GM18951 (cell line): ENCODE data around the gene WWOX.

Source experiments
- POLR2A ChIP-seq: IDR thresholded peaks from 4 replicates; pipeline ENCODE4 v1.6.1; 2011; ENCODE audit warnings: mild to moderate bottlenecking; ENCODE audit not compliant: insufficient read length, insufficient read depth; ENCODE audit errors: extremely low read depth
- in situ Hi-C: fragments of 300-500 bp; cut with MboI; formaldehyde crosslinking; loops from one replicate; pipeline ENCODE4 v1.12.0; 2022; ENCODE audit warnings: low sequenced_read_pairs, mixed read lengths, inconsistent platforms; ENCODE audit not compliant: unreplicated experiment

Gene WWOX

DNA sequence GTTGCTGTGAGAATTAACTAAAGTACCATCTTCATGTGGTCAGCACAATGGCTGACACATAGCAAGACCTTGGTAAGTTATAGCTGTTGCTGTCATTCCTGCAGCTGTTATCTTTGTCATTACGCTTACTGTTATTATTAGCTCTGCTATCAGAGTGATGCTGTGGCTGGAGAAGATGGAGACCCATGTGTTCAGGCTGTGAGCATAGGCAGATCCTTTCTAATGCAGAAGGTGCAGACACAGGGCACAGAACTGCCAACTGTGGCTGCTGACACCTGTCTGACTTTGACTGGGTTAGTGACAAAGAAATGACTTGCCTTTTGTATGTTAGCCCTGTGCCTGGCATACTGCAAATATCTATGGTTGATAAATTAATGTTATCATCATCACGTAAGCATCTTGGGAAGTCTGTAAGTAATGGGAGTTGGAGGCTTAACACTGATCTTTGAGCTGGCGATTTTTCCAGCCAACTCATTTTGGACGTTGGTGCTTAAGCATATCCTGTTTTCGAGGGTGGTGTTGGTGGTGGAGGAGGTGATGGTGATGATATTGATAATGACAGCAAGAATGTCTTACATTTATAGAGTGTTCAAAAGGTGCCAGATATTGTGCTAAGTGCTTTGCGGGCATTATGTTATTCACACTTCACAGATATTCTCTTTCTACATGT, 695.3 kb downstream of the WWOX start:
- in situ Hi-C loops = no loop called here
- no peak for TF ChIP-seq POLR2A

DNA sequence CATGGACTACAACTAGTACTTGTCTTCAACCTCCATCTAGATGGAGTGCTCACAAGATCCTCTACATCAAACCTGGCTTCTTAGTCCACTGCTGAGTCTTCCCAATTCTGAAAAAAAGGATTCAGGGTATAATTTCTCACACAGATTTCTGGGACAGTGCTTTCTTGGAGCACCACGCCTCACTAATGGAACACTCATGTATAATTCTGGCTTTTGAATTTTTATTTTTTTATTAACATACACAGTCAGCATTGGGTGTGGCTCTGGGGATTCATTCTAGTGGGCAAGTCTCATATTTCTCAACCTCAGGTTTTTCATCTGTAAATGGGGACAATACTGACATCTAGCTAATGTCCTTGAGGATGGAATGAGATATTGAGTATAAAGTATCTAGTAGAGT, 696.0 kb downstream of the WWOX start:
- no peak for TF ChIP-seq POLR2A
- in situ Hi-C loops = no loop called here

DNA sequence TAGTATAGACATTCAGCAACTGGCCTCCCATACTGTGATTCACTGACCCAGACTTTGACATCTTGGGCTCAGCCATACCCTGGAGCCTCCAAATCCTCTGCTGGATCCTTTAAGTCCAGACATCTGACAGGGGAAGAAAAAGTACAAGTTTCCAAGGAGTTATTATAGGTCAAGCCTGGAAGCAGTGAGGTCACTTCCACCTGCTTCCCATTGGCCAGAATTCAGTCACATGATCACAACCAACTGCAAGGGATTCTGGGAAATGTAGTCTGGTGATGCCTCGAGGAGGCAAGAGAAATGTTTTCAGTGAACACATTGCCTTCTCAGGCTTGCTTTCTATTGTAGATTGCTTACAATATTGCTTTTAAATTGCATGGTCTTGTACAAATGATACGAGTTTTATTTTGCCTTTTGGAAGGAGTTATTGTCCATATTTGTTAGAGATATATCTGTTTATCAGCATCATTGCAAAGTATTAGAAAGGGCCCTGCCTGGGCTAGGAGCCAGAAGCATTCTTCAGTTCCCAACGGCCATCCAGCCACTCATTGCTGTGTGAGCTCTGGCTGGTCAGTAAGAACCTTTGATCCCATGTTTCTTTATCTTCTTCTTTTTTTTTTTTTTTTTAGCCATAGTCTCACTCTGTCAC, 696.9 kb downstream of the WWOX start:
- TF ChIP-seq POLR2A = no peak
- in situ Hi-C loops = no loop called here

DNA sequence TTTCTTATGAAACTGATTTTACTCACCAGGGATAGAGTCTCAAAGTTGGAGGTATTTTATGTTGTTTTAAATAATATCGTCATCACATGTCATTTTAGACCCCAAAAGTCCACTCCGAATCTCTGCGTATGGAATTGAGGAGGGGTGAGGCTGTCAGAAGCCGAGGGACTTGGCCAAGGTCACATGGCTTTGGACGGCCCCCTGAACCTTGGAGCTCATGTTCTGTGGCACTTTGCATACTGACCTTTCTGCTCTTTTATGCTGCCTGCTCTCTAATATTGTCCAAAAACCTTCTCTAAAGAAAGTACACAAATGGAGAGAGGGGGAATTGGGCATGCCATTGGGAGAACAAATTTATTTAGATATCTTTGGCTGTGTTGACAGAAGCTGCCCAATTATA, 700.0 kb downstream of the WWOX start:
- TF ChIP-seq POLR2A = no peak
- in situ Hi-C loops = no loop called here

DNA sequence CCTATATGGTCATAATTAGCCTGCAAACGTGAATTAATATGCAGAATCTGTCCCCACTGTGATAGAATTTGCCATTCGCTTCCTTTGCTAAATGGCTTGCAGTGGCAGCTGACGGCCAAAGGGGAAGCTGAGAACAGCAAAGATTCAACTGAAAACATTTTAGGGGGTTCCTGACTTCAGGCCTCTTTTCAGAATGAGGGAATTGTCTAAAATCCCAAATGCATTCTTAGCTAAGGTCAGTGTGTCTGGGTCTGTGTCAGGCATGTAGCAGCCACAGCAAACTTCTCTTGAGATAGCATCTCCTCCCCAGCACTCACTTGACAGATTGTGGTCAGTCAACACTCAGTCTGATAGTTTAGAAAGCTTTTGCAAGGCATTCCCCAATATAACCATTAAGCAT, 701.1 kb downstream of the WWOX start:
- TF ChIP-seq POLR2A = no peak
- in situ Hi-C loops = no loop called here

DNA sequence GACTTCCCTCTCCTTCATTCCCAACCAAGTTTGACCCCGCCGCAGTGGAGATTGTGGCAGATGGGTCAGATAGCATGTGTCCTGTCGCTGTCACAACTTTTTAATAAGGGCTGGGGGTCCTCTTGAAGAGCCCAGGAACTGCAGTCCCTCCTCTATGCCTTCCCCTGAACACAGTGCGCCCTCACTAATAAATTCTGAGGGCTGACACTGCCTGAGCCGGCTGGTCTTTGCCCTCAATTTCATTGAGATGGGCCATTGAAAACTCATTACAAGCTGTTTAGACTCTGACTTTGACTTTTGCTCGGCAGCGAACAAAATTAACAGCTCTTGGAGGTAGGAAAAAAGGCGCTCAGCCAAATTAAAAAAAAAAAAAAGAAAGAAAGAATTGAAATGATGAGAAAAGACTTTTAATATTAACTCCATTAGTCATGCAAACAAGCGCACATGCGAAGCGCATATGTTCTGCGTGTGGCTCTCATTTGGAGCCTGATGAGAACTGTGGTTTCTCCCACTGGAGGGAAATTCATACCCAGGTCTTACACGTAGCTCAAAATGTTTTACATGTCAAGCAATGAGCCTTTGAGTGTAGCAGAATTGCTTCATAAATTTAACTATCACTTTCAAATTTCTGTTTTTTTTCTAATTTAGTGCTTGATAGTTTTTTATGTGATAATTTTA, 704.7 kb downstream of the WWOX start:
- no peak for TF ChIP-seq POLR2A
- in situ Hi-C loops = no loop called here

DNA sequence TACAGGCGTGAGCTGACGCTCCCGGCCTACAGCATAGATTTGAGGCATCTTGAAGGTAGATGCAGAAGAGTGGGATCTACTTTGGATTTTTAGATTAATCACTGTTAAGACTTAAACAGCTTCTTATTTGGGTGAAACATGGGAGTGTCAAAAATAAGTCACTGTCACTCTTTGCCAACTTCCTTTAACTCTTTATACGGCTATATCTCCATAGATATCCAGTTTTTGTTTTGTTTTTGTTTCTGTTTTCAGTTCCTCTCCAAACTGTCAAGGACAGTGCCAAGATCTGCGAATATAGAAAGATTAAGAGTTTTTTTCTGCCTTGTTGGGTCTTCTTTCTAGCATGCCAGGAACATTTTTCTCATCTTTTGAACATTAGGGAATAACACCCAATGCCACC, 706.1 kb downstream of the WWOX start:
- in situ Hi-C loops = no loop called here
- no peak for TF ChIP-seq POLR2A

DNA sequence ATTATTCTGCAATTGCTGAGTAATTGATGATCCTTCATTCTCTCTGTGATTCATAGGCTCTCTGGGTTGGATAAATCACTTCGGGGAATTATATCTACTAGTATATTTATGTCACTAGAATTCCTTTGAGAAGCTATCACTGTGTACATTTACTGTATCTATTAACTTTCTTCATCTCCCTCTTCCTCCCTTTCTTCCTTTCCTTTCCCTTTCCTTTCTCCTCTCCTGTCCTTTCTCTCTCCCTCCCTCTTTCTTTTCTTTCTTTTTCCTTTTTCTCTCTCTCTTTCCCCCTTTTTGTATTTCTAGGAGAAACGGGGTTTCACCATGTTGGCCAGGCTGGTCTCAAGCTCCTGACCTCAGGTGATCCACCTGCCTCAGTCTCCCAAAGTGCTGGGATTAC, 711.8 kb downstream of the WWOX start:
- in situ Hi-C loops = no loop called here
- TF ChIP-seq POLR2A = no peak

DNA sequence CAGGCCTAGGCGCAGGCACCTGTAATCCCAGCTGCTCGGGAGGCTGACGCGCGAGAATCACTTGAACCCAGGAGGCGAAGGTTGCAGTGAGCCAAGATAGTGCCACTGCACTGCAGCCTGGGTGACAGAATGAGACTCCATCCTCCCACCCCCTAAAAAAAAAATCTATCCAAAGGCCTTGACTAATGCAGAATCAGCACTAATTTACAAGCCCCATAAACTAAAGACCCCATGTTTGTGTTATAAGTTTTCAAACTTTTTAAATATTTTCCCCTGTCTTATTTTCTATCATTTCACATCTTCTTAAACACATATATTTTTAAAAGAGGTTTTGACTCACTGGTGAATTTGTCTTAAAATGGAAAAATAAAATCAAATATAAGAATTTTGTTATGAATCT, 713.1 kb downstream of the WWOX start:
- in situ Hi-C loops = no loop called here
- TF ChIP-seq POLR2A = no peak

DNA sequence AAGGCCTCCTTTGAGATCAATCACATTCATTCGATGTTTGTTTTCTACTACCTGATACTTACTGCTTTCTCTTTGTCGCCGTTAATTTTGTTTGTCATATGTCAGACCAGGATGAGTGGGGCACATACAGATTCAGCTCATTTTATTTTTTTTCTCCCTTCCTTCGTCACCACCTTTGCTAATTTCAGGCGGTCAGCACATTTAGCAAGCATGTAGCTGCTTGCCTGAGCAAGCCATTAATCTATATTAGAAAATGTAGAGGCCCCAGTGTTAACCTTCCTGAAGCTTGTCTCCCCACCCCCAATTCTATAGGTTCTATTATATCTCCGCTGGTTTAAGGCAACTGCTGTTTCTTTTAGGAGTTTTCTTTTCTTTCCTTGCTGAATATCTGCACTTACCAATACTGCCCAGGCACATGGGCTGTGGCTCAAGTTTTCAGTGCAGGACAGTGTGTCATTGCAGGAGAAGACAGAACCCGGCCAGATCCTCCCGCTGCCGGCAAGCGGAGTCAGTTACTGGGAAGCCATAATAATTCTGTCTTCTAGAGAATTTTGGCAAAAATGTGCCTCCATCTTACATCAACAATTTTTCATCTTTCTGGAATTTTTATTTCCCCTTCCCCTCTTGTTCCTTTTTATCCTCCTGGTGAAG, 714.3 kb downstream of the WWOX start:
- TF ChIP-seq POLR2A = no peak
- in situ Hi-C loops = no loop called here

DNA sequence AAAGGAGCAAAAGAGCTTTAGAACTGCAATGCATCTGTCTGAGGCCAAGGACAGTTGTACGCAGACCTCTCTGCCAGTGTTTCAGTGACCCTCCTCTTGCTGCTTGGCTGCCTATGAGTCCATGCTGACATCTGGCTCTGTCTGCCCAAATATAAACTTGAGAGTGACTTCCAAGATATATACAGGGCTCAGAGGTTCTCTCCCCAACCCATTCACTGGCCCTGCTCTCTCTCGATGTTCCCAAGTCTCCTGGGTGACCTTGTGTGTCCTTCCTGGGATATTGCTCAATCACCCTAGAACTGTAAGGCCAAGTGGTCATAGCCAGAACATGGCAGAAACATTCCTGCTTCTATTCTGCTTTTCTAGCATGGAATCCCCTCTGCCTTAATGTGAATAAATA, 716.3 kb downstream of the WWOX start:
- in situ Hi-C loops = no loop called here
- no peak for TF ChIP-seq POLR2A

DNA sequence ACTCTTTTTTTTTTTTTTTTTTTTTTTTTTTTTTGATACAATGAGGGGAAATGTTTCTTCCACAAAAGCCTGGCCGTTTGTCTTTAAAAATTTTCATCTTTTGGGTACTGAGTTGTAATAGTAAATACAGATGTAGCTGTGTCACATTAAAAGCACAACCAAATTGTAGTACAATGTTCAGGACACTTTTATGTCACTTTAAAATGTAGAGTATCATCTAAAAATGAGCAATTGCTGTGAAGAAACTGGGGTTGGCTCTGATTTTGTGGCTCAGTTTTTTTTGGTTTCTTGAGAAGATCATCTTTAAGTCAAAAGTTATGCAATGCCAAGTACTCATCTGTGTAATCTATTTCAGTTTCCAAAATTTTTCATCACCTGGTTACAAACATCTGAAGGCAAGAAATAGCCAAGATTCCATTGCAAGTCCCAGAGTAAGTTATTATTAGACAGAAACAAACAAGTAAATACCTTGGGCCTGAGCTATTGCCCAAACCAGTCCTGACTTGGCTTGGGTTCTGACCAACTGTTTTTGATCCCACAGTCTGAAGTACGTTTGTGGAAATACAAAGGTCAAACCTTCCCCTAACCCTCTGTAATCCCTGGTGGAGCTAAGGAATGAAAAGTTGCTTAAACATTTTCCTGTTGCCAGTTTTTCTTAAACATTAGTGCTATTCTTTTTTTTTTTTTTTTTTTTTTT, 717.2 kb downstream of the WWOX start:
- in situ Hi-C loops = no loop called here

DNA sequence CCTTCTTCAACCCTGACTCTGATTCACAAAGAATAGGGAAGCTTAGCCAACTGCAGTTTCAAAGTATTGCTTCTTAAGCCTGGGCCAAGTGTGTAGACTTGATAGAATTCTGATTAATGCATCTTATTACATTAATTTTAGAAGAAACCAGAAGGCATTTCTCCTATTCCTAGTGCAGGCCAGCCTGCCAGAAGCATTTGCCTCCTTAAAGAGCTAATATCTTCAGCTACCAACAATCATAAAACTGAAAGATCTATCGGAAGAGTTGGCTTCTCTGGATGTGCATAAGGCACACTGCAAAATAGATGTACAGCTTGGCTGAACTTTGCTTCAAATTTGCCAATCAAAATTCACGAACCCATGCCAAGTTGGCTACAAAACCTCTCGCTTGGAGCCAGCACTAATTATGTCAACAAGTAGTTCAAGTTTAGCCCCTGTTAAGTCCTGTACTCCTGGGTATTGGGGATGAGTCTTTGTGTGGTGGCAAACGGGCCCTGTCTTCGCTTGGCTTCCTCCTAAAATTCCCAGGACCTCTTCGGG, 717.8 kb downstream of the WWOX start:
- TF ChIP-seq POLR2A = no peak
- in situ Hi-C loops = no loop called here

More for the DNA sequence above, 717.2 kb downstream of the WWOX start:
- TF ChIP-seq POLR2A = no peak
